ENCODE data around the gene MAP4K4. TPM values are rescaled to one million over a fixed set of nuclear protein-coding genes. Genes with fewer than 3 reads are reported as not detected.
A peak's percentile ranks its signal among the peaks of the same experiment; 100 is the strongest.

Gene MAP4K4
- total and polyA plus RNA-seq, 7 experiments from 2014 or later = 13.6 to 138 (median 121) TPM

GRCh38 chr2:101792208-101792607 is 94.7 kb downstream of the MAP4K4 start:
- intact Hi-C loops (cut with micrococcal nuclease) = loop anchor here in 1 of 2 donors (5.0 kb wide), 1 partner anchor 35 kb away; no protein-coding TSS in a partner anchor
- Histone ChIP-seq H3K9me3 (ENCODE audit: control insufficient read depth in 2 of 3, low read length in 3 of 3) (no peaks in the 10 kb centered on the region), H3K27ac (ENCODE audit: low read depth, low read length) (no peak overlapping the region), H3K36me3 (ENCODE audit: control insufficient read depth in 2 of 3, insufficient read depth in 3 of 3, low read length in 3 of 3) (peaks cover 0 to 7% (median 0%) of the 10 kb centered on the region in 3 experiments), H3K27me3 (ENCODE audit: control insufficient read depth in 2 of 2, insufficient read depth in 2 of 2, low read length in 2 of 2) (no peaks in the 10 kb centered on the region), H3K4me1 (ENCODE audit: control insufficient read depth in 2 of 2, insufficient read depth in 2 of 2, low read length in 2 of 2) (peaks cover 0 to 47% of the 10 kb centered on the region in 2 donors), H3K4me3 (ENCODE audit: low read length) (no peak overlapping the region)
- Mint-ChIP-seq H3K4me1 (peaks cover 36 to 99% (median 97%) of the 10 kb centered on the region in 7 donors), H3K27ac (peak overlapping the region in 3 of 9 donors; percentile 41 to 65 (median 45)), H3K27me3 (no peaks in the 10 kb centered on the region), H3K36me3 (peaks cover 6 to 37% (median 26%) of the 10 kb centered on the region in 5 donors), H3K4me3 (peak overlapping the region in 1 of 10 donors; percentile 17), H3K9me3 (peaks cover 0 to 2% (median 0%) of the 10 kb centered on the region in 11 donors)
- DNase-seq = no peak
- no peak for ATAC-seq
- POLR2A ChIA-PET = no interaction called here
- CTCF ChIA-PET = no interaction called here

- Mint-ChIP-seq H3K4me1 (peaks cover 32 to 94% (median 90%) of the 10 kb centered on the region in 7 donors), H3K27ac (peak overlapping the region in 7 of 9 donors; percentile 10 to 78 (median 41)), H3K36me3 (peaks cover 6 to 37% (median 26%) of the 10 kb centered on the region in 5 donors), H3K9me3 (peaks cover 0 to 2% (median 0%) of the 10 kb centered on the region in 11 donors), H3K27me3 (no peaks in the 10 kb centered on the region), H3K4me3 (peak overlapping the region in 2 of 10 donors; percentile 34 to 38)
- peaks cover 0 to 7% (median 0%) of the 10 kb centered on the region in 3 experiments for H3K36me3 ChIP-seq (ENCODE audit: control insufficient read depth in 2 of 3, insufficient read depth in 3 of 3, low read length in 3 of 3)
- H3K27ac ChIP-seq (ENCODE audit: low read depth, low read length) = no peak overlapping the region
- DNase-seq (peak in 1 of 9 donors; percentile 6), ATAC-seq (no peak)
- intact Hi-C loops (cut with micrococcal nuclease) = loop anchor here in 1 of 2 donors (5.0 kb wide), 1 partner anchor 34 kb away; no protein-coding TSS in a partner anchor
- H3K27me3 ChIP-seq (ENCODE audit: control insufficient read depth in 2 of 2, insufficient read depth in 2 of 2, low read length in 2 of 2) = no peaks in the 10 kb centered on the region
- H3K4me1 ChIP-seq (ENCODE audit: control insufficient read depth in 2 of 2, insufficient read depth in 2 of 2, low read length in 2 of 2) = peaks cover 0 to 45% of the 10 kb centered on the region in 2 donors
- POLR2A ChIA-PET = no interaction called here
- H3K9me3 ChIP-seq (ENCODE audit: control insufficient read depth in 2 of 3, low read length in 3 of 3) = no peaks in the 10 kb centered on the region
- CTCF ChIA-PET = no interaction called here
- no peak overlapping the region for H3K4me3 ChIP-seq (ENCODE audit: low read length)
These were observed 95.9 kb downstream of the MAP4K4 start for GRCh38 chr2:101793277-101793969.

- Mint-ChIP-seq H3K4me1 (peaks cover 30 to 94% (median 87%) of the 10 kb centered on the region in 7 donors), H3K4me3 (no peak overlapping the region), H3K9me3 (peaks cover 0 to under 1% (median 0%) of the 10 kb centered on the region in 11 donors), H3K27me3 (no peaks in the 10 kb centered on the region), H3K27ac (peak overlapping the region in 5 of 9 donors; percentile 14 to 78 (median 41)), H3K36me3 (peaks cover 6 to 37% (median 26%) of the 10 kb centered on the region in 5 donors)
- Histone ChIP-seq H3K4me1 (ENCODE audit: control insufficient read depth in 2 of 2, insufficient read depth in 2 of 2, low read length in 2 of 2) (peaks cover 0 to 38% of the 10 kb centered on the region in 2 donors), H3K36me3 (ENCODE audit: control insufficient read depth in 2 of 3, insufficient read depth in 3 of 3, low read length in 3 of 3) (peaks cover 0 to 7% (median 0%) of the 10 kb centered on the region in 3 experiments), H3K9me3 (ENCODE audit: control insufficient read depth in 2 of 3, low read length in 3 of 3) (no peaks in the 10 kb centered on the region), H3K27me3 (ENCODE audit: control insufficient read depth in 2 of 2, insufficient read depth in 2 of 2, low read length in 2 of 2) (no peaks in the 10 kb centered on the region), H3K27ac (ENCODE audit: low read depth, low read length) (no peak overlapping the region), H3K4me3 (ENCODE audit: low read length) (no peak overlapping the region)
- intact Hi-C loops (cut with micrococcal nuclease) = loop anchor here in 1 of 2 donors (2.0 to 5.0 kb wide), 2 partner anchors 13 to 33 kb away; no protein-coding TSS in a partner anchor
- no peak for ATAC-seq
- ChIA-PET POLR2A (no interaction called here), CTCF (no interaction called here)
- DNase-seq = no peak
These were observed 96.6 kb downstream of the MAP4K4 start for GRCh38 chr2:101794141-101794540.

GRCh38 chr2:101795033-101795432 is 97.5 kb downstream of the MAP4K4 start:
- Mint-ChIP-seq H3K36me3 (peaks cover 6 to 36% (median 24%) of the 10 kb centered on the region in 5 donors), H3K4me1 (peaks cover 31 to 94% (median 87%) of the 10 kb centered on the region in 7 donors)
- H3K36me3 ChIP-seq (ENCODE audit: control insufficient read depth in 2 of 3, insufficient read depth in 3 of 3, low read length in 3 of 3) = peaks cover 0 to 7% (median 0%) of the 10 kb centered on the region in 3 experiments

GRCh38 chr2:101796825-101797600 is 99.5 kb downstream of the MAP4K4 start:
- intact Hi-C loops (cut with micrococcal nuclease) = loop anchor here in 1 of 2 donors (2.0 kb wide), 1 partner anchor 18 kb away; no protein-coding TSS in a partner anchor
- no peaks in the 10 kb centered on the region for H3K27me3 ChIP-seq (ENCODE audit: control insufficient read depth in 2 of 2, insufficient read depth in 2 of 2, low read length in 2 of 2)
- Mint-ChIP-seq H3K9me3 (no peaks in the 10 kb centered on the region), H3K27me3 (no peaks in the 10 kb centered on the region), H3K4me1 (peaks cover 36 to 90% (median 85%) of the 10 kb centered on the region in 7 donors), H3K36me3 (peaks cover 4 to 17% (median 7%) of the 10 kb centered on the region in 5 donors), H3K4me3 (peak overlapping the region in 4 of 10 donors; percentile 10 to 35 (median 18)), H3K27ac (peak overlapping the region in 7 of 9 donors; percentile 5 to 91 (median 65))
- no peaks in the 10 kb centered on the region for H3K9me3 ChIP-seq (ENCODE audit: control insufficient read depth in 2 of 3, low read length in 3 of 3)
- CTCF ChIA-PET = interaction anchor here (0.6 to 1.2 kb wide), 3 partner anchors 10 to 378 kb away, joined by 3 to 4 read pairs (median 3); no protein-coding TSS in a partner anchor
- DNase-seq (no peak), ATAC-seq (no peak)
- no peaks in the 10 kb centered on the region for H3K36me3 ChIP-seq (ENCODE audit: control insufficient read depth in 2 of 3, insufficient read depth in 3 of 3, low read length in 3 of 3)
- no peak overlapping the region for H3K4me3 ChIP-seq (ENCODE audit: low read length)
- H3K4me1 ChIP-seq (ENCODE audit: control insufficient read depth in 2 of 2, insufficient read depth in 2 of 2, low read length in 2 of 2) = peaks cover 0 to 37% of the 10 kb centered on the region in 2 donors
- POLR2A ChIA-PET = interaction anchor here (0.6 to 1.1 kb wide), 4 partner anchors 12 to 100 kb away, joined by 3 to 4 read pairs (median 3); no protein-coding TSS in a partner anchor
- no peak overlapping the region for H3K27ac ChIP-seq (ENCODE audit: low read depth, low read length)

More at GRCh38 chr2:101795033-101795432, 97.5 kb downstream of the MAP4K4 start:
- no peak overlapping the region for H3K4me3 ChIP-seq (ENCODE audit: low read length)
- ChIA-PET CTCF (no interaction called here), POLR2A (no interaction called here)
- H3K9me3 ChIP-seq (ENCODE audit: control insufficient read depth in 2 of 3, low read length in 3 of 3) = no peaks in the 10 kb centered on the region
- H3K4me1 ChIP-seq (ENCODE audit: control insufficient read depth in 2 of 2, insufficient read depth in 2 of 2, low read length in 2 of 2) = peaks cover 0 to 37% of the 10 kb centered on the region in 2 donors
- intact Hi-C loops (cut with micrococcal nuclease) = loop anchor here in 1 of 2 donors (2.0 kb wide), 1 partner anchor 14 kb away; no protein-coding TSS in a partner anchor
- H3K27ac ChIP-seq (ENCODE audit: low read depth, low read length) = no peak overlapping the region
- Mint-ChIP-seq H3K27me3 (no peaks in the 10 kb centered on the region), H3K4me3 (peak overlapping the region in 2 of 10 donors; percentile 11 to 12), H3K9me3 (no peaks in the 10 kb centered on the region), H3K27ac (peak overlapping the region in 4 of 9 donors; percentile 19 to 65 (median 36))
- no peaks in the 10 kb centered on the region for H3K27me3 ChIP-seq (ENCODE audit: control insufficient read depth in 2 of 2, insufficient read depth in 2 of 2, low read length in 2 of 2)
- no peak for DNase-seq
- ATAC-seq = no peak

- CTCF ChIA-PET = interaction anchor here (0.9 kb wide), 1 partner anchor 105 kb away, joined by 3 read pairs; no protein-coding TSS in a partner anchor
These were observed 104.0 kb downstream of the MAP4K4 start for GRCh38 chr2:101801496-101801895.

More at GRCh38 chr2:101801496-101801895, 104.0 kb downstream of the MAP4K4 start:
- Histone ChIP-seq H3K4me3 (ENCODE audit: low read length) (no peak overlapping the region), H3K4me1 (ENCODE audit: control insufficient read depth in 2 of 2, insufficient read depth in 2 of 2, low read length in 2 of 2) (peaks cover 5 to 38% of the 10 kb centered on the region in 2 donors), H3K27ac (ENCODE audit: low read depth, low read length) (no peak overlapping the region), H3K27me3 (ENCODE audit: control insufficient read depth in 2 of 2, insufficient read depth in 2 of 2, low read length in 2 of 2) (no peaks in the 10 kb centered on the region), H3K36me3 (ENCODE audit: control insufficient read depth in 2 of 3, insufficient read depth in 3 of 3, low read length in 3 of 3) (no peaks in the 10 kb centered on the region), H3K9me3 (ENCODE audit: control insufficient read depth in 2 of 3, low read length in 3 of 3) (no peaks in the 10 kb centered on the region)
- ATAC-seq (no peak), DNase-seq (no peak)
- H3K9me3 Mint-ChIP-seq = no peaks in the 10 kb centered on the region
- H3K27me3 Mint-ChIP-seq = no peaks in the 10 kb centered on the region
- intact Hi-C loops (cut with micrococcal nuclease) = loop anchor here in 1 of 2 donors (1.0 kb wide), 1 partner anchor 8 kb away; no protein-coding TSS in a partner anchor
- POLR2A ChIA-PET = interaction anchor here (0.5 to 0.6 kb wide), 2 partner anchors 155 to 298 kb away, joined by 3 read pairs; no protein-coding TSS in a partner anchor
- H3K4me1 Mint-ChIP-seq = peaks cover 40 to 89% (median 83%) of the 10 kb centered on the region in 7 donors
- H3K4me3 Mint-ChIP-seq = peak overlapping the region in 1 of 10 donors; percentile 4
- peak overlapping the region in 4 of 9 donors; percentile 5 to 68 (median 60) for H3K27ac Mint-ChIP-seq
- H3K36me3 Mint-ChIP-seq = peaks cover 3 to 18% (median 6%) of the 10 kb centered on the region in 5 donors
